Thymus (tissue), 11 donors: ENCODE results near the gene NGF. TPM values are rescaled to one million over a fixed set of nuclear protein-coding genes. Genes with fewer than 3 reads are reported as not detected.

Source experiments
- DNase-seq, 9 donors: peaks; one replicate each; pipeline ENCODE4 v3.0.0-alpha.2; 2013; ENCODE audit warnings: low spot score in 9 of 9, low read depth in 6 of 9, missing footprints in 1 of 9
- H3K27ac ChIP-seq, 2 donors: one replicate each; pipeline ENCODE4 v1.5.1; 2013; ENCODE audit warnings: control low read depth in 1 of 2, low read depth in 1 of 2, low read length in 1 of 2, mild to moderate bottlenecking in 1 of 2, moderate library complexity in 1 of 2
- H3K27me3 ChIP-seq, 2 donors: one replicate each; pipeline ENCODE4 v1.5.1; 2013; ENCODE audit warnings: low read length in 1 of 2; ENCODE audit not compliant: control insufficient read depth in 2 of 2, insufficient read depth in 1 of 2
- H3K36me3 ChIP-seq, 2 donors: one replicate each; pipeline ENCODE4 v1.5.1; 2013; ENCODE audit warnings: low read length in 1 of 2, mild to moderate bottlenecking in 1 of 2, moderate library complexity in 1 of 2; ENCODE audit not compliant: control insufficient read depth in 2 of 2, insufficient read depth in 2 of 2
- H3K4me1 ChIP-seq, 2 donors: one replicate each; pipeline ENCODE4 v1.5.1; 2013; ENCODE audit warnings: low read length in 2 of 2; ENCODE audit not compliant: control insufficient read depth in 2 of 2, insufficient read depth in 2 of 2
- H3K4me3 ChIP-seq, 2 donors: one replicate each; pipeline ENCODE4 v1.5.1; 2013; ENCODE audit warnings: low read length in 2 of 2, control low read depth in 1 of 2, mild to moderate bottlenecking in 1 of 2
- H3K9me3 ChIP-seq, 2 donors: one replicate each; pipeline ENCODE4 v1.5.1; 2013; ENCODE audit warnings: low read length in 1 of 2, mild to moderate bottlenecking in 1 of 2; ENCODE audit not compliant: control insufficient read depth in 2 of 2, insufficient read depth in 1 of 2
- WGBS: extraction: QIAGEN DNeasy Blood & Tissue Kit; methylation state at CpG from one replicate; pipeline ENCODE4 v1.1.7; 2013; 5-methylcytosine and 5-hydroxymethylcytosine counted together
- polyA plus RNA-seq: library from polyadenylated mRNA; stranded (reverse); fragments of 200-250 nt; gene quantifications from one replicate; pipeline ENCODE4 v1.2.3, GENCODE V29; 2013
- total RNA-seq: library from RNA; stranded (reverse); fragments of 120-200 nt; gene quantifications from one replicate; pipeline ENCODE4 v1.2.4, GENCODE V29; 2013
- donor health status: healthy.

The NGF gene
- total and polyA plus RNA-seq, 2 donors, result 0.47 to 1.1 TPM

- H3K27me3 ChIP-seq, result no peaks in the 10 kb centered on the region
- H3K9me3 ChIP-seq, result peaks cover 0 to 2% of the 10 kb centered on the region in 2 donors
- H3K4me1 ChIP-seq, result no peaks in the 10 kb centered on the region
- DNase-seq, result no peak
- H3K36me3 ChIP-seq, result no peaks in the 10 kb centered on the region
- H3K4me3 ChIP-seq, result no peak overlapping the region
- no peak overlapping the region for H3K27ac ChIP-seq
- 95% methylated on average over 2 of the region's 2 CpGs for WGBS
Measured at GRCh38 chr1:115306146-115306545, 31.9 kb downstream of the NGF start.

GRCh38 chr1:115303364-115303763 is 34.7 kb downstream of the NGF start:
- H3K36me3 ChIP-seq, result no peaks in the 10 kb centered on the region
- 94% methylated on average over 2 of the region's 2 CpGs for WGBS

GRCh38 chr1:115302390-115302961 is 35.6 kb downstream of the NGF start:
- 78% methylated on average over 9 of the region's 9 CpGs for WGBS

More at GRCh38 chr1:115303364-115303763, 34.7 kb downstream of the NGF start:
- H3K27ac ChIP-seq, result no peak overlapping the region
- H3K27me3 ChIP-seq, result no peaks in the 10 kb centered on the region
- H3K9me3 ChIP-seq, result peaks cover 0 to 2% of the 10 kb centered on the region in 2 donors
- no peak overlapping the region for H3K4me3 ChIP-seq
- no peaks in the 10 kb centered on the region for H3K4me1 ChIP-seq
- no peak for DNase-seq

GRCh38 chr1:115301438-115302020 is 36.5 kb downstream of the NGF start:
- H3K9me3 ChIP-seq, result peaks cover 0 to 2% of the 10 kb centered on the region in 2 donors
- no peaks in the 10 kb centered on the region for H3K4me1 ChIP-seq
- no peak for DNase-seq
- no peak overlapping the region for H3K4me3 ChIP-seq
- H3K27ac ChIP-seq, result no peak overlapping the region
- 91% methylated on average over 8 of the region's 8 CpGs for WGBS
- H3K27me3 ChIP-seq, result no peaks in the 10 kb centered on the region
- H3K36me3 ChIP-seq, result no peaks in the 10 kb centered on the region

More at GRCh38 chr1:115302390-115302961, 35.6 kb downstream of the NGF start:
- no peak for DNase-seq
- H3K4me3 ChIP-seq, result no peak overlapping the region
- no peaks in the 10 kb centered on the region for H3K4me1 ChIP-seq
- no peaks in the 10 kb centered on the region for H3K27me3 ChIP-seq
- H3K36me3 ChIP-seq, result no peaks in the 10 kb centered on the region
- H3K9me3 ChIP-seq, result peaks cover 0 to 2% of the 10 kb centered on the region in 2 donors
- H3K27ac ChIP-seq, result no peak overlapping the region

GRCh38 chr1:115300087-115300876 is 37.8 kb downstream of the NGF start:
- H3K27me3 ChIP-seq, result no peaks in the 10 kb centered on the region
- H3K4me1 ChIP-seq, result no peaks in the 10 kb centered on the region
- no peak overlapping the region for H3K27ac ChIP-seq
- DNase-seq, result peak in 1 of 9 donors; percentile 15
- peaks cover 0 to 2% of the 10 kb centered on the region in 2 donors for H3K9me3 ChIP-seq
- no peaks in the 10 kb centered on the region for H3K36me3 ChIP-seq
- H3K4me3 ChIP-seq, result no peak overlapping the region
- WGBS, result 90% methylated on average over 8 of the region's 8 CpGs

- H3K4me3 ChIP-seq, result no peak overlapping the region
- 92% methylated on average over 2 of the region's 2 CpGs for WGBS
Measured at GRCh38 chr1:115299266-115299665, 38.8 kb downstream of the NGF start.

GRCh38 chr1:115296981-115297380 is 41.1 kb downstream of the NGF start:
- Histone ChIP-seq H3K4me1 (no peaks in the 10 kb centered on the region), H3K9me3 (no peaks in the 10 kb centered on the region), H3K4me3 (no peak overlapping the region), H3K36me3 (no peaks in the 10 kb centered on the region), H3K27me3 (no peaks in the 10 kb centered on the region), H3K27ac (no peak overlapping the region)
- WGBS, result 92% methylated on average over 2 of the region's 2 CpGs
- DNase-seq, result no peak

More at GRCh38 chr1:115299266-115299665, 38.8 kb downstream of the NGF start:
- DNase-seq, result no peak
- no peak overlapping the region for H3K27ac ChIP-seq
- H3K36me3 ChIP-seq, result no peaks in the 10 kb centered on the region
- peaks cover 0 to 2% of the 10 kb centered on the region in 2 donors for H3K9me3 ChIP-seq
- no peaks in the 10 kb centered on the region for H3K4me1 ChIP-seq
- H3K27me3 ChIP-seq, result no peaks in the 10 kb centered on the region

- no peaks in the 10 kb centered on the region for H3K4me1 ChIP-seq
- no peaks in the 10 kb centered on the region for H3K27me3 ChIP-seq
- H3K36me3 ChIP-seq, result no peaks in the 10 kb centered on the region
- 98% methylated on average over 3 of the region's 3 CpGs for WGBS
- no peak for DNase-seq
- no peak overlapping the region for H3K27ac ChIP-seq
- no peaks in the 10 kb centered on the region for H3K9me3 ChIP-seq
- no peak overlapping the region for H3K4me3 ChIP-seq
Measured at GRCh38 chr1:115295904-115296696, 41.9 kb downstream of the NGF start.
